Smooth muscle cell (in vitro differentiated cells): ENCODE data around the gene ZNF175. TPM values are rescaled to one million over a fixed set of nuclear protein-coding genes. Genes with fewer than 3 reads are reported as not detected.

Experiments
- DNase-seq: peaks from one replicate; lab custom pipeline; 2025; ENCODE audit not compliant: unreplicated experiment; lab: John Stamatoyannopoulos, UW
- H2AFZ ChIP-seq: fragments of 200-600 bp; sonication (generic); 2 replicates; pipeline ENCODE4 v1.6.0; 2016; ENCODE audit warnings: antibody characterized with exemption, low read depth, mild to moderate bottlenecking
- H3F3A ChIP-seq: fragments of 200-600 bp; sonication (generic); 2 replicates; pipeline ENCODE4 v1.6.0; 2017; ENCODE audit warnings: antibody characterized with exemption, low read depth
- H3K27ac ChIP-seq: fragments of 200-600 bp; sonication (generic); 2 replicates; pipeline ENCODE4 v1.5.1; 2016; ENCODE audit warnings: low read depth, mild to moderate bottlenecking
- H3K27me3 ChIP-seq: fragments of 200-600 bp; sonication (generic); 2 replicates; pipeline ENCODE4 v1.6.1; 2016; ENCODE audit warnings: low read depth, mild to moderate bottlenecking
- H3K36me3 ChIP-seq: fragments of 200-600 bp; sonication (generic); 2 replicates; pipeline ENCODE4 v1.5.1; 2016; ENCODE audit warnings: low read depth
- H3K4me1 ChIP-seq: fragments of 200-600 bp; sonication (generic); 2 replicates; pipeline ENCODE4 v1.5.1; 2016; ENCODE audit warnings: low read depth
- H3K4me2 ChIP-seq: fragments of 200-600 bp; sonication (generic); 2 replicates; pipeline ENCODE4 v1.6.0; 2016; ENCODE audit warnings: mild to moderate bottlenecking
- H3K4me3 ChIP-seq: fragments of 200-600 bp; sonication (generic); 2 replicates; pipeline ENCODE4 v1.5.1; 2016; ENCODE audit warnings: mild to moderate bottlenecking
- H3K79me2 ChIP-seq: fragments of 200-600 bp; sonication (generic); 2 replicates; pipeline ENCODE4 v1.6.0; 2016; ENCODE audit warnings: low read depth, mild to moderate bottlenecking
- H3K9ac ChIP-seq: fragments of 200-600 bp; sonication (generic); 2 replicates; pipeline ENCODE4 v1.6.0; 2016; ENCODE audit warnings: low read depth
- H3K9me3 ChIP-seq: fragments of 200-600 bp; sonication (generic); replicated peaks from 2 replicates; pipeline ENCODE4 v1.5.1; 2016; ENCODE audit warnings: low read depth
- H4K20me1 ChIP-seq: fragments of 200-600 bp; sonication (generic); 2 replicates; pipeline ENCODE4 v1.6.0; 2016; ENCODE audit warnings: low read depth
- CTCF ChIP-seq: fragments of 200-600 bp; sonication (generic); IDR thresholded peaks from 2 replicates; pipeline ENCODE4 v1.5.1; 2017; ENCODE audit warnings: borderline replicate concordance, mild to moderate bottlenecking, antibody characterized with exemption; ENCODE audit not compliant: insufficient read depth, poor library complexity, severe bottlenecking
- WGBS: methylation state at CpG from one replicate; pipeline ENCODE4 v1.1.7; 2016; ENCODE audit warnings: low lambda C conversion rate; 5-methylcytosine and 5-hydroxymethylcytosine counted together
- polyA plus RNA-seq: library from polyadenylated mRNA; unstranded; fragments of >200 nt; fragmentation: Nextera tagmentation; extraction: Ambion mirVana; gene quantifications from 2 replicates; pipeline ENCODE4 v1.2.1, GENCODE V29; 2016
- total RNA-seq: library from RNA; depleted of rRNA; stranded (reverse); fragments of >200 nt; gene quantifications from 2 replicates; pipeline ENCODE4 v1.2.3, GENCODE V29; 2014

Gene ZNF175
- total and polyA plus RNA-seq, 2 experiments from 2014 or later: 1.1 to 3.6 TPM

DNA sequence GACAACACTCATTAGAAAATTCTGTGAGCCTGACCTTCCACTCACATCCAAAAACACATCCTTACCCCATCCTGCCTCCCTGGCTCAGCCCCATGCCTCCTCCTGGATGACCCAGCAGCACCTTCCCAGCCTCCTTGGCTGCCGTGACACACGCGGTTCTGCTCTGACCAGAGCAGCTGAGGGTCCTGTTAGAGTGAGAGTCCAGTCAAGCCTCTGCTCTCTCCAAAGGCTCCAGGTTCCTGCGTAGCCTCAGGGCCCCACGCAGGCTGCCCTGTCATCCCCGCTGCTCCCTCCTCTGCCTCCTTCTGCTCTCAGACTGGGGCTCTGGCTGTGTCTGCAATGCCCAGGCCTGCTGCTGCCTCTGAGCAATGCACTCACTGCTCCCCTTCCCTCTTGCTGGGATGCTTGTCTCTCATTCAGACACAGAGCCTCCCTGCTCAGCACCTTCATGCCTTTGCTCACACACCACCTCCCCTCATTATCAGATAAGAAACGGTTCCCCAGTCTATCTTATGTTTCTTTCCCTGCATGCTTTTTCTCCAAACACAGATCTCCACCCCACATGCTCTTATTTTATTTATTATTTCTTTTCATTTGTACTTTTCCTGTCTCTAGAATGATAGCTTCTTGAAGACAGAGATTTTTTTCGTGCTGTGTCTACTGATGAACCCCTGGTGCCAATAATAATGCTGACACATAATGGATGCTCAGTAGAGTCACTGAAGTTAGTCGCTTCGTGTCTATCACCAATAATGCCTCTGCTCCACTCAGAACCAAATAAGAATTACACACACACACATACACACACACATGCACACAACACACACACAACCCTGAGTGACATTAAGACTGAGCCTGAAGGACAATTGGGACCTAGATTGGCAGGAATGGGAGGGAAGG, 29.4 kb upstream of the ZNF175 start:
- Histone ChIP-seq H3K27ac (no peak overlapping the region), H3K9ac (no peak overlapping the region), H3F3A (no peaks in the 10 kb centered on the region), H3K9me3 (no peaks in the 10 kb centered on the region), H3K79me2 (no peaks in the 10 kb centered on the region), H3K4me1 (no peaks in the 10 kb centered on the region), H3K4me2 (no peak overlapping the region), H3K27me3 (no peaks in the 10 kb centered on the region), H4K20me1 (no peaks in the 10 kb centered on the region), H2AFZ (no peak overlapping the region), H3K4me3 (no peak overlapping the region), H3K36me3 (no peaks in the 10 kb centered on the region)
- DNase-seq: no peak
- TF ChIP-seq CTCF: no peak
- 67% methylated on average over 10 of the region's 10 CpGs for WGBS

DNA sequence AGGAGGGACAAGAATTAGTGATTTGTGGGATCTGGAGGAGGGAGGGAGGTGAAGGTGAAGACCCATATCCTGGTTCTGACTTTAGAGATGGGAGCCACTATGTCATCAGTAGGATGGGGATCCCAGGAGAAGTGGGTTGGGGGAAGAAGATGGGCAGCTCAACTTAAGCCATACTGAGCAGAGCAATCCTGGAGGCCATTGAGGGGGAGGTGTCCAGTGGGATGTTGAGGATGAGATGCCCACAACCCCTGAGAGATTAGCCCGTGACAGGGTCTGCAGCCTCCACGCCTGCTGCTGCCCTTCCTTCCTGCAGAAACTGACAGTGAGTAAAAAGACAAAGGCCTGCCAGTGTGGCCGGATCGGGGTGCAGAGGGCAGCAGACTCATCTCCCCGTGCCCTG, 28.4 kb upstream of the ZNF175 start:
- no peaks in the 10 kb centered on the region for H3K4me1 ChIP-seq
- H3K36me3 ChIP-seq: no peaks in the 10 kb centered on the region
- H4K20me1 ChIP-seq: no peaks in the 10 kb centered on the region
- no peak overlapping the region for H3K4me2 ChIP-seq
- H3K79me2 ChIP-seq: no peaks in the 10 kb centered on the region
- no peak overlapping the region for H3K4me3 ChIP-seq
- no peaks in the 10 kb centered on the region for H3K9me3 ChIP-seq
- TF ChIP-seq CTCF: no peak
- H3K27me3 ChIP-seq: no peaks in the 10 kb centered on the region
- no peak for DNase-seq
- H3F3A ChIP-seq: no peaks in the 10 kb centered on the region
- no peak overlapping the region for H2AFZ ChIP-seq
- H3K9ac ChIP-seq: no peak overlapping the region
- WGBS: 69% methylated on average over 5 of the region's 5 CpGs
- H3K27ac ChIP-seq: no peak overlapping the region

DNA sequence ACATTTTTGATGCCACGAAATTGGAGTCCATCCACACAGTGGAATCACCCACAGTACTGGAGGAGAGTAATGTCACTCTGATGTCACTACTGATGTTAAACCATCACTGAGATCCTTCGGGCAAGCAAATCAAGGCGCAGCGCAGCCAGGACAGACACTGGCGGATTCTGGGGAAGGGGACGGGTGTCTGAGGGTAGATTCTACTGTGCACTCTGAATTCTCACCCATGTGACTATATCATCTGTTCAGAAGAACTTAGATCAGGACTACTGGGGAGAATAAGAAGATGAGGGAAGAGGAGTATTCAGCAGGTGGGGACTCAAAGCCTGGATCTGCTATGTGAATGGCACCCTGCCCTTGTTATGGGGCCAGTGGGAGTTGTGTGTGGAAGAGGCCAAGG, 27.0 kb upstream of the ZNF175 start:
- TF ChIP-seq CTCF: no peak
- no peak overlapping the region for H3K9ac ChIP-seq
- H3K79me2 ChIP-seq: no peaks in the 10 kb centered on the region
- no peaks in the 10 kb centered on the region for H3K9me3 ChIP-seq
- H3K4me3 ChIP-seq: no peak overlapping the region
- no peaks in the 10 kb centered on the region for H3K27me3 ChIP-seq
- WGBS: 71% methylated on average over 6 of the region's 6 CpGs
- H3K27ac ChIP-seq: no peak overlapping the region
- DNase-seq: no peak
- no peak overlapping the region for H2AFZ ChIP-seq
- no peaks in the 10 kb centered on the region for H3K36me3 ChIP-seq
- H3F3A ChIP-seq: no peaks in the 10 kb centered on the region
- H3K4me2 ChIP-seq: no peak overlapping the region
- no peaks in the 10 kb centered on the region for H4K20me1 ChIP-seq
- H3K4me1 ChIP-seq: no peaks in the 10 kb centered on the region
